GM19395 (cell line): ENCODE data around the gene CHIC2.

ENCODE experiments used
- ATAC-seq: cut with Tn5 transposase; IDR thresholded peaks from one replicate; pipeline ENCODE4 v1.9.1; 2021; ENCODE audit warnings: mild to moderate bottlenecking, moderate library complexity; ENCODE audit not compliant: unreplicated experiment

Gene CHIC2

GRCh38 chr4:54011201-54011600, 53.2 kb downstream of the CHIC2 start:
- ATAC-seq: no peak

- no peak for ATAC-seq
These were observed 57.6 kb downstream of the CHIC2 start for GRCh38 chr4:54006755-54007154.

- ATAC-seq: no peak
These were observed 58.9 kb downstream of the CHIC2 start for GRCh38 chr4:54005475-54005874.

GRCh38 chr4:54004463-54004862, 59.9 kb downstream of the CHIC2 start:
- no peak for ATAC-seq

- ATAC-seq: no peak
These were observed 62.6 kb downstream of the CHIC2 start for GRCh38 chr4:54001668-54002365.

GRCh38 chr4:53997898-53998297, 66.5 kb downstream of the CHIC2 start:
- no peak for ATAC-seq

- ATAC-seq: no peak
These were observed 69.9 kb downstream of the CHIC2 start for GRCh38 chr4:53994382-53995102.

GRCh38 chr4:53992785-53993184, 71.6 kb downstream of the CHIC2 start:
- ATAC-seq: no peak

- ATAC-seq: no peak
These were observed 72.6 kb downstream of the CHIC2 start for GRCh38 chr4:53991821-53992220.

- no peak for ATAC-seq
These were observed 73.8 kb downstream of the CHIC2 start for GRCh38 chr4:53990641-53991040.

GRCh38 chr4:53987761-53988171, 76.6 kb downstream of the CHIC2 start:
- ATAC-seq: no peak

- no peak for ATAC-seq
These were observed 78.3 kb downstream of the CHIC2 start for GRCh38 chr4:53986062-53986461.

GRCh38 chr4:53981567-53981966, 82.8 kb downstream of the CHIC2 start:
- no peak for ATAC-seq

GRCh38 chr4:53981066-53981465, 83.3 kb downstream of the CHIC2 start:
- no peak for ATAC-seq

GRCh38 chr4:53974561-53974960, 89.8 kb downstream of the CHIC2 start:
- no peak for ATAC-seq

GRCh38 chr4:53967986-53968385, 96.4 kb downstream of the CHIC2 start:
- no peak for ATAC-seq

GRCh38 chr4:53963781-53964180, 100.6 kb downstream of the CHIC2 start:
- no peak for ATAC-seq

- ATAC-seq: no peak
These were observed 101.1 kb downstream of the CHIC2 start for GRCh38 chr4:53963336-53963735.

GRCh38 chr4:53962516-53963225, 101.7 kb downstream of the CHIC2 start:
- no peak for ATAC-seq

GRCh38 chr4:53961351-53961750, 103.1 kb downstream of the CHIC2 start:
- no peak for ATAC-seq

GRCh38 chr4:53960843-53961242, 103.6 kb downstream of the CHIC2 start:
- no peak for ATAC-seq
